OCI-LY7 (cell line): ENCODE measurements around the gene ITGAD. TPM values are rescaled to one million over a fixed set of nuclear protein-coding genes. Genes with fewer than 3 reads are reported as not detected.

Source experiments
- BruUV-seq: library from RNA; stranded (reverse); fragments of 400-500 nt; replicated peaks from 2 replicates; lab custom pipeline; 2021; lab: Mats Ljungman, UMichigan
- CTCF ChIA-PET: fragments of 300-600 bp; sonication (Branson Sonifier 250); formaldehyde crosslinking; loops from one replicate; lab custom pipeline; 2022; ENCODE audit warnings: antibody characterized with exemption; ENCODE audit not compliant: unreplicated experiment; lab: Charles Lee
- POLR2A ChIA-PET: fragments of 300-600 bp; sonication (Branson Sonifier 250); formaldehyde crosslinking; loops from one replicate; lab custom pipeline; 2022; ENCODE audit warnings: antibody characterized with exemption; lab: Charles Lee
- DNase-seq: peaks from one replicate; pipeline ENCODE4 v3.0.0-alpha.2; 2015; ENCODE audit warnings: low spot score
- H2AFZ ChIP-seq: fragments of 200-600 bp; sonication (generic), shearing (Covaris generic); 2 replicates; pipeline ENCODE4 v1.6.1; 2014; ENCODE audit warnings: mild to moderate bottlenecking, antibody characterized with exemption, low read length, moderate library complexity
- H3K27ac ChIP-seq: fragments of 200-600 bp; sonication (generic); 2 replicates; pipeline ENCODE4 v1.5.1; 2014; ENCODE audit warnings: mixed run types, low read depth, mild to moderate bottlenecking, moderate library complexity, low read length, inconsistent platforms; ENCODE audit not compliant: poor library complexity, severe bottlenecking
- H3K36me3 ChIP-seq: fragments of 200-600 bp; sonication (generic); 2 replicates; pipeline ENCODE4 v1.6.1; 2014; ENCODE audit warnings: mild to moderate bottlenecking, antibody characterized with exemption, low read length, moderate library complexity, mixed read lengths; ENCODE audit not compliant: insufficient read depth
- H3K4me1 ChIP-seq: fragments of 200-600 bp; sonication (generic); 2 replicates; pipeline ENCODE4 v1.5.1; 2014; ENCODE audit warnings: mild to moderate bottlenecking, low read length; ENCODE audit not compliant: insufficient read depth, poor library complexity, severe bottlenecking
- H3K4me2 ChIP-seq: fragments of 200-600 bp; sonication (generic); 2 replicates; pipeline ENCODE4 v1.6.1; 2014; ENCODE audit warnings: mild to moderate bottlenecking, low read length
- H3K4me3 ChIP-seq: fragments of 200-600 bp; sonication (generic); 2 replicates; pipeline ENCODE4 v1.5.1; 2014; ENCODE audit warnings: mild to moderate bottlenecking, low read depth, low read length; ENCODE audit not compliant: poor library complexity, severe bottlenecking
- H3K79me2 ChIP-seq: fragments of 200-600 bp; sonication (generic); 2 replicates; pipeline ENCODE4 v1.6.1; 2016; ENCODE audit warnings: low read depth, mild to moderate bottlenecking, low read length, moderate library complexity, mixed read lengths; ENCODE audit not compliant: insufficient read depth
- H3K9me2 ChIP-seq: fragments of 200-600 bp; sonication (generic); 2 replicates; pipeline ENCODE4 v1.6.1; 2016; ENCODE audit warnings: mild to moderate bottlenecking, low read length, mixed read lengths; ENCODE audit not compliant: insufficient read depth
- H3K9me3 ChIP-seq: fragments of 200-600 bp; sonication (generic); 2 replicates; pipeline ENCODE4 v1.6.1; 2014; ENCODE audit warnings: mild to moderate bottlenecking, mixed run types, low read length, mixed read lengths
- H4K20me1 ChIP-seq: fragments of 200-600 bp; sonication (generic); 2 replicates; pipeline ENCODE4 v1.6.1; 2014; ENCODE audit warnings: mild to moderate bottlenecking, antibody characterized with exemption, low read length, moderate library complexity, mixed read lengths; ENCODE audit not compliant: insufficient read depth
- CTCF ChIP-seq: fragments of 200-600 bp; sonication (generic); conservative IDR thresholded peaks from 2 replicates; pipeline ENCODE4 v1.5.1; 2014; ENCODE audit warnings: mild to moderate bottlenecking, antibody characterized with exemption, low read length, moderate library complexity, mixed read lengths
- EZH2phosphoT487 ChIP-seq: fragments of 200-600 bp; sonication (generic); IDR thresholded peaks from 2 replicates; pipeline ENCODE4 v1.6.1; 2018; ENCODE audit warnings: low read depth, borderline replicate concordance, mild to moderate bottlenecking, mixed run types, antibody characterized with exemption, low read length, moderate library complexity, mixed read lengths
- intact Hi-C: fragments of 100-400 bp; cut with micrococcal nuclease; formaldehyde crosslinking; loops from one replicate; pipeline ENCODE4 v1.10.0; 2022; ENCODE audit not compliant: unreplicated experiment
- total RNA-seq, 2 experiments: library from RNA; depleted of rRNA in 1 of 2; stranded (reverse); fragments of >200 nt in 1 of 2; shearing (Covaris generic) in 1 of 2; gene quantifications; 2 replicates each; pipeline ENCODE4 v1.2.3, GENCODE V29; 2014 to 2022

Gene ITGAD
- total RNA-seq, 2 experiments from 2014 or later = not detected

GRCh38 chr16:31363721-31364120 lies 29.4 kb upstream of the ITGAD start:
- intact Hi-C loops = no loop called here
- TF ChIP-seq EZH2phosphoT487 = no peak
- no peak for TF ChIP-seq CTCF
- H3K4me1 ChIP-seq = no peaks in the 10 kb centered on the region
- no peaks in the 10 kb centered on the region for H3K9me3 ChIP-seq
- no peak overlapping the region for H3K4me2 ChIP-seq
- no peaks in the 10 kb centered on the region for H3K9me2 ChIP-seq
- H4K20me1 ChIP-seq = no peaks in the 10 kb centered on the region
- H3K79me2 ChIP-seq = no peaks in the 10 kb centered on the region
- POLR2A ChIA-PET = no interaction called here
- H2AFZ ChIP-seq = no peak overlapping the region
- BruUV-seq = no TSS peak
- no peak overlapping the region for H3K4me3 ChIP-seq
- no peak overlapping the region for H3K27ac ChIP-seq
- CTCF ChIA-PET = no interaction called here
- no peaks in the 10 kb centered on the region for H3K36me3 ChIP-seq
- no peak for DNase-seq

- Histone ChIP-seq H3K4me2 (no peak overlapping the region), H3K4me3 (no peak overlapping the region), H3K36me3 (no peaks in the 10 kb centered on the region), H4K20me1 (no peaks in the 10 kb centered on the region), H3K79me2 (no peaks in the 10 kb centered on the region), H3K9me2 (no peaks in the 10 kb centered on the region), H3K27ac (no peak overlapping the region), H2AFZ (no peak overlapping the region), H3K4me1 (no peaks in the 10 kb centered on the region), H3K9me3 (no peaks in the 10 kb centered on the region)
- ChIA-PET POLR2A (interaction anchor here (0.9 kb wide), 1 partner anchor 147 kb away, joined by 3 read pairs; the partner anchor contains the start of gene PYDC1), CTCF (no interaction called here)
- TF ChIP-seq CTCF (no peak), EZH2phosphoT487 (no peak)
- DNase-seq = no peak
- intact Hi-C loops = no loop called here
- no TSS peak for BruUV-seq
Observed at GRCh38 chr16:31364421-31364820, 28.7 kb upstream of the ITGAD start.

GRCh38 chr16:31365131-31365865 lies 27.8 kb upstream of the ITGAD start:
- H3K4me3 ChIP-seq = no peak overlapping the region
- no peaks in the 10 kb centered on the region for H3K36me3 ChIP-seq
- CTCF ChIA-PET = no interaction called here
- POLR2A ChIA-PET = interaction anchor here (0.9 kb wide), 1 partner anchor 148 kb away, joined by 3 read pairs; the partner anchor contains the start of gene PYDC1
- H3K4me1 ChIP-seq = no peaks in the 10 kb centered on the region
- no peaks in the 10 kb centered on the region for H3K9me3 ChIP-seq
- no peak overlapping the region for H3K4me2 ChIP-seq
- no peak overlapping the region for H3K27ac ChIP-seq
- no peaks in the 10 kb centered on the region for H3K79me2 ChIP-seq
- BruUV-seq = no TSS peak
- intact Hi-C loops = no loop called here
- H3K9me2 ChIP-seq = no peaks in the 10 kb centered on the region
- no peaks in the 10 kb centered on the region for H4K20me1 ChIP-seq
- H2AFZ ChIP-seq = no peak overlapping the region
- no peak for DNase-seq
- TF ChIP-seq CTCF = no peak
